GM23248 (cell line): ENCODE results near the gene S1PR5.

ENCODE experiments used
- EZH2 ChIP-seq: fragments of 200-600 bp; sonication (generic); IDR thresholded peaks from 2 replicates; pipeline ENCODE4 v1.6.1; 2018; ENCODE audit warnings: antibody characterized with exemption, mild to moderate bottlenecking; ENCODE audit not compliant: insufficient read depth, poor library complexity, severe bottlenecking
- EZH2phosphoT487 ChIP-seq: fragments of 200-600 bp; sonication (generic); IDR thresholded peaks from 2 replicates; pipeline ENCODE4 v1.6.1; 2018; ENCODE audit warnings: antibody characterized with exemption, moderate library complexity, mild to moderate bottlenecking, low read depth; ENCODE audit not compliant: insufficient read depth

DNA sequence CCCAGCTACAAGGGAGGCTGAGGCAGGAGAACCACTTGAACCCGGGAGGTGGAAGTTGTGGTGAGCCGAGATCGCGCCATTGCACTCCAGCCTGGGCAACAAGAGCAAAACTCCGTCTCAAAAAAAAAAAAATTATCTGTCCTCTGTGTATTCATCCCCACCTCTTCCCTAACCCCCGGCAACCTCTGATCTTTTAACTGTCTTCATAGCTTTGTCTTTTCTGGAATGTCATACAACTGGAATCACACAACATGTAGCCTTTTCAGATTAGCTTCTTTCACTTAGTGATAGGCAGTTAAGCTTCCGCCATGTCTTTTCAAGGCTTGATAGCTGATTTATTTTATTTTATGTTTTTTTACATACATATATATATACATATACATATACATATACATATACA, 8.4 kb upstream of the S1PR5 start:
- TF ChIP-seq EZH2 = no peak
- TF ChIP-seq EZH2phosphoT487 = no peak
